ENCODE data around the gene MEX3A.

Gene MEX3A

DNA sequence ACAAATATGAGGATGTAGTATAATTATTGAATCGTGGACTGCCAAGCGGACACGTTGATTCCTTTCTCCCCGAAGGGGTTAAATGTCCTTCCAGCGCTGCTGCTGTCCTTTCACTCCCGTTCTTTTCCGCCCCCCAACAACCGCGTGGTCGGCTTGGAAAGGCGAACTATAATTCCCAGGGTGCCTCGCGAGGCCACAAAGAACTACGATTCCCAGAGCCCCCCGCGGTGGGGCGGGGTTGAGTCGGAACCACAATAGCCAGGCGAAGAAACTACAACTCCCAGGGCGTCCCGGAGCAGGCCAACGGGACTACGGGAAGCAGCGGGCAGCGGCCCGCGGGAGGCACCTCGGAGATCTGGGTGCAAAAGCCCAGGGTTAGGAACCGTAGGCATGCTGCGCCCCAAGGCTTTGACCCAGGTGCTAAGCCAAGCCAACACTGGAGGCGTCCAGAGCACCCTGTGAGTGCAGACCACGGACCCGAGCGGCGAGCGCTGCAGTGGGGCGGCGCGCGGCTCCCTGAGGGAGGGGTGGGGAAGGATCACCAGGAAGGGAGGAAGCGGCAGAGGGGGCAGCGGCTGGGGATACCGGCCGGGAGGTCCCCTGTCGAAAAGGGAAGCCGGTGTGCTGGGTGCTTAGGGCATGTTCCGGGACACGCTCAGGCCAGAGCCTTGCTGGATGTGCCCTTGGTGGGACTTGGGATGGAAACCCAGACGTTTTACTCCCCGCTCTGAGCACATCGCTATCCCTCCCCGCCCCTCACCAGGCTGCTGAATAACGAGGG, 27.6 kb downstream of the MEX3A start, which contains the start of gene LAMTOR2:
TSS of gene LAMTOR2 (plus strand) at position 283 of the 781 bp plus-strand sequence. CDS start at position 391, 108 bp downstream.
- TF ChIP-seq, protein P1, sequence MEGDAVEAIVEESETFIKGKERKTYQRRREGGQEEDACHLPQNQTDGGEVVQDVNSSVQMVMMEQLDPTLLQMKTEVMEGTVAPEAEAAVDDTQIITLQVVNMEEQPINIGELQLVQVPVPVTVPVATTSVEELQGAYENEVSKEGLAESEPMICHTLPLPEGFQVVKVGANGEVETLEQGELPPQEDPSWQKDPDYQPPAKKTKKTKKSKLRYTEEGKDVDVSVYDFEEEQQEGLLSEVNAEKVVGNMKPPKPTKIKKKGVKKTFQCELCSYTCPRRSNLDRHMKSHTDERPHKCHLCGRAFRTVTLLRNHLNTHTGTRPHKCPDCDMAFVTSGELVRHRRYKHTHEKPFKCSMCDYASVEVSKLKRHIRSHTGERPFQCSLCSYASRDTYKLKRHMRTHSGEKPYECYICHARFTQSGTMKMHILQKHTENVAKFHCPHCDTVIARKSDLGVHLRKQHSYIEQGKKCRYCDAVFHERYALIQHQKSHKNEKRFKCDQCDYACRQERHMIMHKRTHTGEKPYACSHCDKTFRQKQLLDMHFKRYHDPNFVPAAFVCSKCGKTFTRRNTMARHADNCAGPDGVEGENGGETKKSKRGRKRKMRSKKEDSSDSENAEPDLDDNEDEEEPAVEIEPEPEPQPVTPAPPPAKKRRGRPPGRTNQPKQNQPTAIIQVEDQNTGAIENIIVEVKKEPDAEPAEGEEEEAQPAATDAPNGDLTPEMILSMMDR (IDR thresholded peaks at IDR 0.05; ENCODE audit: extremely low read depth, missing control alignments): no peak
- DNase-seq (ENCODE audit: low spot score): peak; percentile 95

DNA sequence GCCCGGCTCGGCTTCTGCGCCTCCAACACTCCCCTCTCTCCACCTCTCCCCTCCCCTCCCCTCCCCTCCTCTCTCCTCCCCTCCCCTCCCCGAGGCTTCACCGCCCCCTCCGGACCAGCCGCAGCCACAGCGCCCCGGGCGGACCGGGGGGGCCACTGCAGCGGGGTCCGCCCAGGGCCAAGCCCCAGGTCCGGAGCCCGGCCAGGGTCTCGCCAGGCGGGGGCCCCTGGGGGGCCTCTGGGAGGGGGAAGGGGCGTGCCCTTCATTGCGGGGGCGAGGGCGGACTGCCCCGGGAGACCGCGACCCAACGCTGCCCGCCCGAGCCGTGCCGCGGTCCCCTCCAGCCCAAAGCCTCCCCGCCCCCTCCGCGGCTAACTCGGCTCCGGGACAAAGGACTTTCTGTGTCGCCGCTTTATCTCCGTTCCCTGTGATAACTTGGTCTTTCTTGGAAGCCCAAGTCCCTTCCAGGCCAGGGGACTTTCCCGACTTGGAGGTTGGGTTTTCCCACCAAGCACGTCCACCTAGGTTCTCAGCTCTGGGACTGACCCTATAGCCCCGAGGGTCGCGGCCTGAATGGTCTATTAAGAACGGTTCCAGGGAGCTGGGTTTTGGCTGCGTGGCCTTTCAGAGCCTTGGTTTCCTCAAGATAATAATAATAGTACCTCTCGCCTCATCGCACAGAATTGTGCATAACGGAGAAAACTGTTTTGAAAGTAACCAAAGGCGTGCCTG, 28.3 kb downstream of the MEX3A start, which contains the start of gene UBQLN4:
TSS of gene UBQLN4 (minus strand) at position 31 of the 732 bp plus-strand sequence. CDS start 97 bp downstream, outside the sequence.
- DNase-seq (ENCODE audit: low spot score): peak; percentile 98
- TF ChIP-seq, protein P1 (IDR thresholded peaks at IDR 0.05; ENCODE audit: extremely low read depth, missing control alignments): peak; percentile 92

DNA sequence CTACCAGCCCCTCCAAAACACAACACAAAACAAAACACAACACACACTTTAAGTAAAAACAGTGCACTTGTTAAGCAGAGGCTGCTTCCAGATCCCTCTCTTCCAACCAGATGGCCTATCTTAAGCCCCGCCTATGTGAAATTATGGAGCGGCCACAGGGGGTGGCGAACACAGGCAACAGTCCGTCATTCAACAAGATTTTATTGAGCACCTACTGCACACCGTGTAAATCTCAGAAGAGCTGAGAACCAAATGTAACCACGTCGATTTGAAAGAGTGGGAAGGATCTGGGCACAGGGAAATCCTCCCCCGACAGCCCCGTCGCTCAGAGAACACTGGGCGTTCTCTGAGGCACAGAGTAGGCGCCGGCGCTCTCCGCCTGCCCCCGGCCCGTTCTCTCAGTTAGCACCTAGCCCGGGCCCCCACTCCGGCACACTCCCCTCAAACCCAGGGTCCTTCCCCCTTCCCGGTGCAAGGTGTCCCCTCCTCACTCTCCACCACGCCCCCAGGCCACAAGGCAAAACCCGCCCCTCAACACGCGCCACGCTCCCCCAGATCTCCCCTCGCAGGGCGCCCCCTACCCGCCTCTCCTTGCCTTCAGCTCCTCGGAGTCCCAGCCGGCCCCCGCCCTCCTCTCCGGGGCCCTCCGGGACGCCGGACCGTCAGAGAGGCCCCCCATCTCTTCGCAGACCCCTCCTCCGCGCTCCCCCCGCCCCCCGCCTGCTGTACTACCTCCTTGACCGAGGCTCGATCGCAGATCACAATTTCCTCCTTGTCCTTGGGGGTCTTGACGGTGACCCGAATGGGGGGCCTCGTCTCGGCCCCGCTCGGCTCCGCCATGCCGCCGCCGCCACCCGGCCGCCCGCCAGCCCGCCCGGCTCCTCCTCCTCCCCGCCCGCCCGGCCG, 29.1 kb downstream of the MEX3A start:
- DNase-seq (ENCODE audit: low spot score): peak; percentile 84
- TF ChIP-seq, protein P1 (IDR thresholded peaks at IDR 0.05; ENCODE audit: extremely low read depth, missing control alignments): peak; percentile 39

DNA sequence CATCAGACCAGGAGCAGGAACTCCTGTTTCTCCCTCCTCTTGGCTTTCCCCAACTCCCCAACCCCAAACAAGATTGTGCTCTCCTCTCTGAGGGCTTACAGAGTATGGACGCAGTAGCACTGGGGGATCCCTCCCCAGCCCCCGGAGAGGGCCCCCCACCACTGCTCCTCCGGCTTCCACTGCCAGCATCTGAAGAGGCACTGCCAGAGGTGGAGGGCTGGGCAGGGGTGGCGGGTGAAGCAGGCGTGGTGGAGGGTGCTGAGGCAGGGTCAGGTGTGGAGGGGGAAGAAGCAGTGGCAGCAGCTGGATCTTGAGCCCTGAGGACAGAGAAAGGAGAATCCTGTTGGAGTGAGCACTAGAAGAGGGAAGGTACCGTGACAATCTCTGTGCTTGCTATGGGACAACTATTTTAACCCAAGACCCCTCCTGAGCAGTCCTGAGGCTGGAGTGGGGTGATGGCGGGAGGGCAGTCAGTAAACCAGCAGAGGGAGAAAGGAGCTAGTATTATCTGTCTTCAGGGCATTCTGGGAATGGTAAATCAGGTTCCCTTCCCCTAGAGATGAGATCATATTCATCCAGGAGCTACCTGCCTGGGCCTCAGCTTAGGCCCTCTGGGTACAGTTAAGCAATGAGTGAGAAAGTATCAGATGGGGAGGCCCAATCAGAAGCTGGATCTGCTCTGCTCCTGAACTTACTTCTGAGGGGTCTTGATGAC, 31.1 kb downstream of the MEX3A start:
- no peak for DNase-seq (ENCODE audit: low spot score)
- TF ChIP-seq, protein P1 (IDR thresholded peaks at IDR 0.05; ENCODE audit: extremely low read depth, missing control alignments): no peak

DNA sequence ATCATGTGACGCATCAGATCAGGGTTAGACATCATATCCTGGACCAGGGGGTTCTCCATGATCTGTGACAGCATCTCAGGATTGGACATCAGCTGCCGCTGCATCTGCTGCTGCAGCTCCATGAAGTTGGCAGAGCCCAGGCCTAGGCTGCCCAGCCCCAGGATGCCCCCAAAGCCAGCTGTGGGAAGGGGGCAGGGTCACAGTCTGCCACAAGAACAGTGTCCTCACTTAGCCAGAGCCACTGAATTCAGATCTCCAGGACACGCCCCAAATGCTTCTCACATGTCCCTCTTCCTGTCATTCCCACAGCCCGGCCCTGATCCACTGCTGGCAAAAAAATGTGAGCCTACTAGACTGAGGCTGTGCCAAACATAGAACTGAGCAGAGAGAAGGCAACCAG, 31.9 kb downstream of the MEX3A start:
- TF ChIP-seq, protein P1 (IDR thresholded peaks at IDR 0.05; ENCODE audit: extremely low read depth, missing control alignments): no peak
- DNase-seq (ENCODE audit: low spot score): no peak

DNA sequence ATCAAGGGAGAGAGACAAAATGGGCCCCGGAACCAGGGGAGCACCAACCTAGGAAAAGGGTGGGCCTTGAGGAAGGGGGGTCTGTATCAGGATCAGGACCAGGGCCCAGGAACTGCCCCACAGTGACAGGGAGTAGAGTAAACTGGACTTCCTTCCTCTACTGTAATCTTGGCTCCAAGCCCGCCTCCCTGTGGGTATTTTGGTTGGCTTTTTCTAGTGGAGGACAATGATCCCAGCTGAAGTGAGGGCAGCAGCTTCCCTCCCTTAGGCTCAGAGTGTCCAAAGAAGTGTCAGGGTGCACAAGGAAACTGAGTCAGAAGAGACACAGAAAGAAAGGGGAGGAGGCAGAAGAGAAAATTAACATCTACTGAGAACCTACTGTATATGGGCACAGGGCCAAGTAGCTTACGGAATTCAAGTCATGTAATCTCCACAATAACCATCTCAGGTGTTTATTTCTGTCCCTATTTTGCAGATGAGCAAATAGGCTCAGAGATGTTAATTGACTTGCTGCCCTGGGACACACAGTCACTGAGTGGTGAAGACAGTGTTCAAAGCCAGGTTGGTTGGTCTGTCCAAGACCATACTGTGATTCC, 33.5 kb downstream of the MEX3A start:
- TF ChIP-seq, protein P1 (IDR thresholded peaks at IDR 0.05; ENCODE audit: extremely low read depth, missing control alignments): no peak
- no peak for DNase-seq (ENCODE audit: low spot score)

All from GM20000 (cell line).